Activated T-cell treated with anti-CD3 and anti-CD28 coated beads for 48 hours (primary cell): Measurements from ENCODE around the gene WASF2.
A peak's percentile ranks its signal among the peaks of the same experiment; 100 is the strongest.

Experiments
- DNase-seq: peaks from one replicate; pipeline ENCODE4 v3.0.0-alpha.2; 2020; ENCODE audit warnings: low read depth

The WASF2 gene

DNA sequence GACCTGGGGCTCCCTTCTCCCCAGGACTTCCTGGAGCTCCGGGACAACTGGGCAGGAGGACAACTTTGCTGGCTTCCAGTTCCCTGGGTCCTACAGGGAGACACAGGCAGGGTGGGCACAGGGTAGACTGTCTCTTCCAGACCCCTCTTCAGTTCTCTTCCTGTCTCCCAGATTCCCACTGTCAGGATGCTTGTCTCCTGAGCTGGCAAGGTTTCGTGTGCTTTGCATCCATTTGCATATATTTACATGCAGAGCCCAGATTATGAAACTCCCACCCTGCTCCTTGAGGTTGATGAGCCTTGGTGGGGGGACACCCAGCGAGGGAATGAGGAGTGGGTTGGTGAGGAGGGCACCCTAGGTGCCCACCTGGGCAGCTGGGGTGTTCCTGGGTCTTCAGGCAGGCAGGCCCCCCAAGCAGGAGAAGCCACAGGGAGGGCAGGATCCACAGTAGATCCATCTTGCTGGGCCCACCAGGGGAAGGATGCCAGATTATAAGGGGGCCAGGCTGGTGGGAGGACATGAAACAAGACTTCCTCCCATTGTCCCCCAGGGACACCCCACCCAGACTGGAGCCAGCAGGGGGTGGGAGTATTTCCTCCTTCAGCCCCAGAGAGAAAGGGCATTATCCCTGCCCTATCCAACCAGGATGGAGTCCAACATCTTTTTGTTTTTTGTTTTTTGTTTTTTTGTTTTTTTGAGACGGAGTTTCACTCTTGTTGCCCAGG is 115.4 kb downstream of the WASF2 start, which contains the start of gene FCN3:
Gene FCN3, minus strand, starts transcription at position 463 of the 725 bp plus-strand sequence. Its CDS starts 6 bp downstream, at position 457.
- no peak for DNase-seq

DNA sequence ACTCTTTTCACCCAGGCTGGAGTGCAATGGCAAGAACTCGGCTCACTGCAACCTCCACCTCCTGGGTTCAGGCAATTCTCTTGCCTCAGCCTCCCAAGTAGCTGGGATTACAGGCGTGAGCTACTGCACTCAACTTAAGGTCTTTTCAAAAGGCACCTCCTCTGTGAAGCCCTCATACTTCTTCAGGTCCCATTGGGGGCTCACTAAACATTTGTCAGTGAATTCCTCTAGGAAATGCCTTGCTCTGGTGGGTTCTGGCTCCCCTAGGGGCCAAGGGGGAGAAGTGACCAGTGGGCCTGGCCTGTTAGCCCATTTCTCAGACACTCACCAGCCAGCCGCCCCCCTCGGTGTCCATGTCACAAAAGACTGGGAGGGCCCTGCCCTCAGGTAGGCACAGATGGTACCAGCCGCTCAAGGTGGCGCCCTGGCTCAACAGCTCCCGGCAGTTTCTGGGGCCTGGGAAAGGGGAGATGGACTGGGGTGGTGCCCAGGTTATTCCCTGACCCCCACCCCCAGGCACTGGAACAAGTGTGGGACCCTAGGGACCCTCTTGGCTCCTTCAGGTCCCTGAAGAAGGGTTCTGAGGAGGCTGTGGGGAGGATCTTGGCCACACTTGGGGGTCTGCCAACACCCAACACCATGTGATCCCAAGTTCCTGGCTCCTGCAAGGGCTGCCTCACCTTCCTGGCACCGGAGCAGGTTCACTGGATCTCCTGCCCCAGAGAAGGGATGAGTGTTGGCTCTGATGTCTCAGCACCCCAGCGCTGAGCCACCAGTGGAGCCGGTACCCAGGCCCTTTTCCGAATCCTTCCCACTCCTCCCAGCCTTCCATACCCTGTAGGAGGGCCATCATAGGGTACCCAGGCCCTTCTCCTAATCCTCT is 116.9 kb downstream of the WASF2 start:
- no peak for DNase-seq

DNA sequence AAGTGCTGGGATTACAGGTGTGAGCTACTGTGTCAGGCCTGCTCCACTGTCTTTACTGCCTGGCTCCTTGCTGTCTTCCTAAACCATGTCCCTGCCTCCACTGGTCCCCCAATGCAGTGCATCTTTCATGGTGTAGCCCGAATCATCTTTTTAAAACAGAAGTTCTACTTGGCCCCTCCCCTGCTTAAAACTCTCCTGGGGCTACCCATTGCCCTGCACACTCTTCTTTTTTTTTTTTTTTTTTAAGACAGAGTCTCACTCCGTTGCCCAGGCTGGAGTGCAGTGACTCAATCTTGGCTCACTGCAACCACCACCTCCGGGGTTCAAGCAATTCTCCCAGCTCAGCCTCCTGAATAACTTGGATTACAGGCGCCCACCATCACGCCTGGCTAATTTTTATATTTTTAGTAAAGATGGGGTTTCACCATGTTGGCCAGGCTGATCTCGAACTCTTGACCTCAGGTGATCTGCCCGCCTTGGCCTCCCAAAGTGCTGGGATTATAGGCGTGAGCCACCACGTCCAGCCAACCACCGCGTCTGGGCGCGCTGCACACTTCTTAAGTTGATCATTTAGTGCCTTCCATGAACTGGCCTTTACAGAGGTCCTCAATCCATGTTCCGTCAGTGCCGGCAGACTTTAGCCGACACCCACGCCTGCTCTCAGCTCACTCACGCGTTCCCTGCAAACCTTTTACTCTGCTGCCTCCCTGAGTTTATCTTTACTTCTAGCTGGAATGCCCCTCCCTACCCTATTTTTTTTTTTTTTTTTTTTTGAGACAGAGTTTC is 117.8 kb downstream of the WASF2 start:
- DNase-seq, result no peak

DNA sequence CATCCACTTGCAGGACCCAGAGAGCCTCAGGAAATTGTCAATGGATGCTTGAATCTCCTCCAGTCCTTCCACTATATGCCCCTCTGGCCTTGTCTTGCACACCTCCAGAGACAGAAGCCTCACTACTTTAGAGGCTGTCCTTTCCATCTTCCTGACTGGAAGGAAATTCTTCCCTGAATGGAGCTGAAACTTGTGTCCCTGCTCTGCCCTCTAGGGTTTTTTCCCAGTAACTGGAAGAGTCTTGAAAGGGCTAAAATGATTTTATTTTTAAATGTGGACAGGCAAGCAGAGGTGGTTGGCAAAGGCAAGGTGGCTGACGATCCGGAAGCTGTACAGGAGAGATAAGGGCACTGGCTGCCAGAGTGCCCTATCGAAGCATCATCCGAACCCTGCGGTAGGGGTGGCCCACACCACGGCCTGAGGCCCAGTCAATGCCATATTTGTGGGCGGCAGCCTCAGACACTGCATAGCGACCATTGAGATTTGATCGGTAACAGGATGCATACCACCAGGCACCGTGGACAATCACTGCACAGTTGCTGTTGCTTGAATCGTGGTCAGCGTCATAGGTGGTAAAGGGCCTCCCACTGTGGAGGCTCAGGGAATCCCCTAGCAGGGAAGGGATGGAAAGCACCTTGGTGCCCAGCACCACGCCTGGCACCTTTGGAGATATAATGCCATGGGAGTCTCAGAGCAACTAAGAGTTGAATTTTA is 120.9 kb downstream of the WASF2 start:
- DNase-seq, result no peak

DNA sequence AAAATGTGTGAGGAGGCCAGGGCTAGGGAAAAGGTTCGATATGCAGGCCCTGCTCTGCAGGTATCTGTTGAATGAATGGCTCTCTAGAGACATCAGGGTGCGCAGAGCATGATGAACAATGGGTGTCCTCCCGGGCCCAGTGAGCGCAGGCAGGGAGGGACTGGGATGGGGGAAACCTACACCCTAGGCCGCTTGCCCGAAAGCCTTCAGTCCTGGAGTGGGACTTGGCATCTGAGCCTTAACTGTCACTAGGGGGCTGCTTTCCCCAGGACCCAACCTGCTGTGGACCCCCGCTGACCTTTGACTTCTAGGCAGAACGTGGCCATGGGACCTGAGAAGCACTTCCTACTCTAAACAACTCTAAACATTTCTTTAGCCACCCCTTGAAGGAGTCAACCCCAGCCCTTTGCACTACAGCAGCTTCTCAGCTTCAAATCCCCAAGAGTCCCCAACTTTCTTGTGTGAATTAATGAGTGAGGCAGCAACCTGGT is 122.8 kb downstream of the WASF2 start:
- no peak for DNase-seq

DNA sequence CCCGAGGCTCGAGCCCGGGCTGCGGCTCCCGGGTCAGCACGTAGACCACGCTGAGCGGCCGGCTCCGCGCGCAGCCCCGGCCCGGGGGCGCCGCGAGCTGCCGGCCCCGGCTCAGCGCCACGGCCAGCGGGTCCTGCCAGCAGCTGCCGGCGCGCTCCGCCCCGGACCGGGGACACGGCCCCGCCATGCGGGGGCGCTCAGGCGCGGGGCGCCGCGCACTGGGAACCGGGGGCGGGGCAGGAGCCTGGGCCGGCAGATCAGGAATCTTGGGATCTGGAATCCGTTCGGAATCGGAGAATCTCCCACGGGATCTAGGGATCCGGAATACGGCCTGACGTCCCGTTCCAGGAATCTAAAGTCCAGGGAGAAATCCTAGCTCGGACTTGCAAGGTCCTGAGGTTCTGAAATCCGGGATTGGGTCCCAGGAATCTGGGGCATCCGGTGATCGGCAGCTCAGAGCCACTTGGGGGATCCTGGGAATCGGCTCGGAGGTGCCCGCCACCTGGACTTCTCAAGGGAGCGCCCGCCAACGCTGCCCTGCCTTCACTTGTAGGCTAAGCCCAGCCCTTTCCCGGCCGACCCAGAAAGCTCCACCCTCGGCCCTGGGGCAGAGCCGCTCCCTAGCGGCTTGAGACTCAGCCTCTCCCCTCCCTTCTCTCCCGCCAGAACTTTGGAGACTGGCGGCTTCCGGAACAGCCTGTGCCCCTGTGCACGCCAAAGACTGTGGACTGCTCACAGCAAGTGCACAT is 123.4 kb downstream of the WASF2 start, which contains the start of gene MAP3K6:
Gene MAP3K6, minus strand, starts transcription at position 551 of the 749 bp plus-strand sequence. Its CDS starts 364 bp downstream, at position 187.
- peak; percentile 58 for DNase-seq

DNA sequence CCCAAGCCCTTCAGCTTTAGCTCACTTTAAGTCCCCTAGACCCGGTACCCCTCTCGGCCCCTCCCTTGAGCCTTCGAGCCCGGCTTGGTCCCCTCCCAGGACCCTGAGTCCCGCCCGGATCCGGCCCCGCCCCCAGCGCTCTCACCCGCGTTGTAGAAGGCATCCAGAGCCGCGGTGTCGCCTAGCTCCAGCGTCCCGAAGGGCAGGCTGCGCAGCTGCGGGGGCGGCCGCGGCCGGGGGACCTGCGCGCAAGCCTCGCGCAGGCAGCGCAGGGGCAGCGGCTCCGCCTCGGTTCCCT is 123.9 kb downstream of the WASF2 start:
- peak; percentile 82 for DNase-seq

DNA sequence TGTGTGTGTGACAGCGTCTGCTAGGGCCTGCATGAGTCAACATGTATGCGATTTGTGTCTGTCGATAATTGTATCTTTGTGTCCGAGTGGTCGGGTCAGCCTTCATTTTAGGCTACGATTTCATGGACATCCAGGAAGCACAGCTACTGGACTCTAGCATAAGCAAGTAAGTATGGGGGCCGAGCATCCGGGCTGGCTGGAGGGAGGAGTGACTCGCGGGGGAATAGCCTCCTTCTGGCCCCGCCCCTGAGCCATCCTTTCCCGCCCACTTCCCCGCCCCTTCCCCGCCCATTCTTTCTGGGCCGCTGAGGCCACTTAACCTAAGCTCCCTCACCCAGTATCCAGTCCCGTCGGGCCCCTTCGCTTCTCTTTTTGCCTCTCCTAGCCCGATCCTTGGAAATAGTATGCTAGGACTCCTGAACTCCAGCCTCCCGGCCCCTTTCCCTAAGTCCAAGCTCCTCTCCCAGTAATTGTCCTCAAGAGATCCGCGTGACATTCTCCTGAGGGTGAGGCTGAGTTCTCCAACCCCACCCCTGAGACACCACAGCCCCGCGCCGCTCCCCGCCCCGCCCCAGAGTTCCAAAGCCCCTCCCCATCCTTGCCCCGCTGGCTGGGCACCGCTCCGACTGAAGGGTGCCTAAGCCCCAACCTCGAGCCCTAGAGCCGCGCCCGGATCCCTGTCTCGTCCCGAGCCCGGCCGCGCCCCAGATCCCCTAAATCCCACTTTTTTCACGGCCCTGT is 124.4 kb downstream of the WASF2 start:
- peak; percentile 76 for DNase-seq

DNA sequence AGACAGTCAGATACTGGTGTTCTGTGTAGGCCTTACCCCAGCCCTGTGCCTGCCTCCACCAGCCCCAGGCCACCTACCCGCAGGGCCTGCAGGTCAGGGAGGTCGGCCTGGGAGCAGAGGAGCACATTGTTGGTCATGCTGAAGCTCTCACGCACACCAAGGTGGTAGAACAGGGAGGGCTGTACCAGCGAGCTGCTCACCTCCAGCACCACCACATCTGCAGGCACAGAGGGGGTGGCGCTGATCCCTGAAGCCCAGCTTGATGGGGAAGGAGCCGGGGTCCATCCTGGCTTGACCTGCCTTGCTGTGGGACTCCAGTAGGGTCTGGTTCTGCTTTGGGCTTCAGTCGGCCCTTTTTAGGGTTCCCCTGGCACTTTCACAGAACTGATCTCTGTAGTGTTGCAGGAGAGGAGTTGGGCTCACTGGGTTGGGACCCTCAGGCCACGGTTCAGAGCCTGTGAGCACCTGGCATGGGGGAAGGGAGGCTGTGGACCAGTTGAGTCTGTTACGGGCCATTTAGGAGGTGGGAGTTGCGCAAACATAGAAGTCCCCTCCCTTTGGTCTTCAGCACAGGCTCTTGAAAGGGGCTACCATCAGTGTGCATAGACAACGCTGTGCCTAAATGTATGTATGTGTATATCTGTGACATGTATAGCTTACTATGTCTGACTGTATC is 125.1 kb downstream of the WASF2 start:
- no peak for DNase-seq

DNA sequence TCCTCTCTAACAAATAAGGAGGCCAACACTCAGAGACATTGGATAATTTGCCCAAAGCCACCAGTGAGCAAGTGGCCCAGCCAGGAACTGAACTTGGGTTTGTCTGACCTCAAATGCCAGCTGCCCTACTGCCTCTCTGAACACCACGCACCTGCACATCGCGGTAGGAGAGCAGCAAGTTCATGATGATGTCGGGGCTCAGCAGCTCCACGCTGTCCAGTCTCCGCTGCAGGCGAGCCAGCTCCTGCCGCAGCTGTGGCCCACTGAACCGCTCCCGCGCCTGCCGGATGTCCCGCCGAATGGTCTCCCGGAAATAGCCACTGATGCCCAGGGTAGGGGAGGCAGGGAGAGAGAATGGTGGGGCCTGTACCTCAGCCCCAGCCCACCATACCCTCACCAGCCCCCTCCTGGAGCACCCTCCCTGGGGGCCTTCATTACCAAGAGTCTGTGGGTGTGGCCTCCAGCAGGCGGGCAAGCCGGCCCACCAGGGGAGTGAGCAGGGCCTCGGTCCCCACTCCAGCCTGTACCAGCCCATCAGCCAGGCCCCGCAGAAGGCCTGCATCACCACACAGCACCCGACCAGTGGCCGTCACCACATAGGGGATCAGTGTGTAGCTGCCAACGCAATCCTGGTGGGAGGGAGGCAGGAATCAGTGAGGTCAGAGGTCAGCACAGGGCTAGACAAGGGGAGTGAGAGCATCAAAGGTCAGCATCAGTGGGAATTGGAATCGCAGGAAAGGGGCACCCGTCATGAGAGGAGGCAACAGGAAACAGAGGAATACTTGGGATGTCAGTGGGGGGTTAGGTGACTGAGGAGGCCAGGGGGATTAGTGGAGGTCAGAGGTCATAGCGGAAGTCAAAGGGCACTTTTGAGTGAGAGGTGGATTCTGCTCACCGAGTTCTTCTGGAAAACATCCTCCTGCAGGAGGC is 125.9 kb downstream of the WASF2 start:
- DNase-seq, result no peak

DNA sequence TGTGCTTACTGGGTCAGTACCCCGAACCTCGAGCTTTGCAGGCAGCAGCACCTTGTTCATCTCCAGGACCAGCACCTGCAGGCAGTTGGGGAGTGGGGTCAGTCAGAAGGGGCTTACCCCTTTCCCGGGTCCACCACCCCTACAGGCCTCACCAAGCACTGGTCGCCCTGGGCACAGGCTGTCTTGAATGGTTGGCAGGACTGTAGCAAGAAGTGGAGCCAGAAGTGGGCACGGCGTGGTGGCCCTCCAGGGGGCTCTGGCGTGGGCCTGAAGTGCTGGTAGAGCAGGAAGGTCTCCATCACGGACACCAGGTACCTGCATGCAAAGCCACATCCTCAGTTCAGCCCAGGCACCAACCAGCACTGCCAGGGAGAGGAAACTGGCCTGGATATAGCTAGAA is 128.4 kb downstream of the WASF2 start:
- no peak for DNase-seq

DNA sequence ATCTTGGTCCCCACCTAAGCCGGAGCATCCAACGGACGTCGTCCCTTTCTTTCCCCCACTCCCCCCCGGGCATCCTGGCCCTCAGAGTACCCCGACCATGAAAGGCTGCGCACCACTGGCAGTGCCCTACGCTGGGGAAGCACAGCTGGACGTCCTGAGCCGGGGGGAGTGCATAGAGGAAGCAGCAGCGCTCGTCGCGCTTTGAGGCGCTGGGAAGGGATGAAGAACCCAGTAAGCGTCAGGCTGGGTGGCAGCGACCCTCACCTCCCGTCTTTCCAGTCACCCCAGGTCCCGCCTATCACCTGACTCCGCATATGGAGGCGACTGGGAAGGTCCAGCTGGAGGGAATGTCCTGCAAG is 128.9 kb downstream of the WASF2 start:
- no peak for DNase-seq

DNA sequence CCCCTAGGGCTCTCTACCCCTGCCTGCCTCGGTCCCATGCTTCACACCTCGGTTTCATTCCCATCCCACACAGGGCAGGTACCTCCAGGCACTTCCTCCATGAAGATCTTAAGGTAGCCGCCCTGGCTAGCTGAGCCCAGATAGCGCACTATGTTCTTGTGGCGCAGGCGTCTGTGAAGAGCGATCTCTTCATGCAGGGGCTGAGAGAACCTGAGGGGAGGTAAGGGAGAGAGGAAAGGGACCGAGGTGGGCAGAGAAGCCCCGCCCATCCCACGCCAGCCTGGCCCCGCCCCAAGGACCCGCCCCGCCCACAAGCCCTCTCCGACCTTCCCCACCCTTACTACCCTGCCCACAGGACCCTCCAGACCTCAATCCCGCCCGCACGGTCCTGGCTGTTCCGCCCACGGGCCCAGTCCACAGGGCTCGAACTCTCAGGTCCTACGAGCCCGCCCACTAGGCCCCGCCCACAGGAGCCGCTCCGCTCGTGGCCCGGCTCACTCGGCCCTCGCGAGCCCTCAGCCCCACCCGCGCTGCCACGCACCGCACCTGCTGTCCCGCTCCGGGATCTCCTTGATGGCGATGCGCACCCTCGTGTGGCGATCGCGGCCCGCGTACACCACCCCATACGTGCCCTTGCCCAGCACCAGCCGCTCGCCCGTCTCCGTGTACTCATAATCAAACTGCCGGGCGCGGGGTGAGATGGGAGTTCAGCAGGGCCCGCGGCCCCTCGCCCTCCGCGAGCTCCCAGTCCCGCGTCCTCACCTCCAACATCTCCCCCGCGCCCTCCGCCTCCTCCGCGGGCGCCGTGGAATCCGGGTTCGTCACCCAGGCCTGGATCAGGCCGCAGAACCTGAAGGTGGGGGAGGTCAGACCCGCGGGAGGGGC is 129.6 kb downstream of the WASF2 start:
- peak; percentile 27 for DNase-seq

DNA sequence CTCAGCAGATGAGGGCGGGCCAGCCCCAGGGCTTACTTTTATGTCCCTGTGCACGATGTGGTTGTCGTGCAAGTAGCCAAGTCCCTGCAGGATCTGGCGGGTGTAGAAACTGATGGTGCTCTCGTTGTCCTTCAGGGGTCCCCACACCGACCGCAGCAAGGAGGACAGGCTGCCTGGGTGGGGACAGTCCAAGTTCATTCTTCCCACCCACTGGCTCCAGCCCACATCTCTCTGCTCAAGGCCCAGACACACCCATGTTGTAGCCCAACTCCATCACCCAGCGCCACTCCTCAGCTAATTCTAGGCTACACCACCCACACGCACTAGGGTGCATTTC is 130.2 kb downstream of the WASF2 start:
- no peak for DNase-seq

DNA sequence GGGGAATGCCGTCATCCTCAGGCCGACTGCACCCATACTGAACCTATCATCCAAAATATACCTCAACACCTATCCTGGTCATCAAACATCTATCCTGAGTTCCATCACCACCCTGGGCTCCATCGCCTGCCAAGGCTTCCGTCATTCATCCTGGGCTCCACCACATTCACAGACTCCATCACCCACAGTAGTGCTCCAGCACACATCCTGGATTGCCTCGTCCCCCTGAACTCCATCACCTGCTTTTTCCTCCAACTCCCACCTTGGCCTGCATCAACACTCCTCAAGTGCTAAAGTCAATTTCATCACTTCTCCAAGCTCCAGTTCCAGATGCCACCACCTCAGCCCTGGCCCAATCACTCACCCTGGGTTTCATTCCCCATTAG is 131.0 kb downstream of the WASF2 start:
- no peak for DNase-seq

DNA sequence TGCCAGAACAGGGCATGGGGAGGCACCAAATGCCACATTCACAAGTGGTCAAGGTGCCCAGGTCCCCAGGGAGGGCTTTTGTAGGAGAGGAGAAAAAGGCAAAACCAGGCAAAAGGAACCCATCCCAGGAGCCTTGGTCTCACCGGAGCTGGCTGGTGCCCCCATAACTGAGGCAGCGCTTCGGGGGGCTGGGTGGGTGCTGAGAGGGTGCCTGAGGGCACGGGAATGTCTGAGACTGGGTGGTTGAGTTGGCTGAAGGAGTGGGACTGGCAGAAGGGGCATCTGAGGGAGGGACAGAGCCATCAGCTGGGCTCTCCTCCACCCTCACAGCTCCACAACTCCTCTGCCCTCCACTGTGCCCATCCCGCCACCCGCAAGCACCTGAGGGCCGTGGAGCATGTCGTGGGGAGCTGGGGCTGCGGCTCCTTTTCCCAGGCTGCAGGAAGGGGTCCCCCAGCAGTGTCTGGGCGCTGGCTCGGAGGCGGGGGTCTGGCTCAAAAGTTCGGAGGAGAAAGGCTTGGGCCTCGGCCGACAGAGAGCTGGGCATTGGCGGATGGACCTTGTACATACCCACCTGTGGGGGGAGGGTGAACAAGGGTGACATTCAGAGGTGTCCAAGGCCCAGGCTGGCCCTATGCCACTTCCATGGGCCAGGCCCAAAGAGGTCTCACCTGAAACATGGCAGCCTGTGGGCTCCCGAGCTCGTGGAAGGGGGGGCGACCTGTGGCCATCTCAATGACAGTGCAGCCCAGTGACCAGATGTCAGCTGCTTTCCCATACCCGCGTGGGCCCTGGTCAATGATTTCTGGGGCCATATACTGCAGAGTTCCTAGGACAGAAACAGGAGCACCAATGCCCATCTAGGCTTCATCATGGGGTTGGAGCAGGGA is 131.7 kb downstream of the WASF2 start:
- DNase-seq, result no peak
